ENCODE measurements around the gene STARD8.
"Not testable (repeated sequence)": the region's sequence is repeated elsewhere in the genome, so short reads cannot be mapped to it uniquely, and the experiment has no call there.

The STARD8 gene

DNA sequence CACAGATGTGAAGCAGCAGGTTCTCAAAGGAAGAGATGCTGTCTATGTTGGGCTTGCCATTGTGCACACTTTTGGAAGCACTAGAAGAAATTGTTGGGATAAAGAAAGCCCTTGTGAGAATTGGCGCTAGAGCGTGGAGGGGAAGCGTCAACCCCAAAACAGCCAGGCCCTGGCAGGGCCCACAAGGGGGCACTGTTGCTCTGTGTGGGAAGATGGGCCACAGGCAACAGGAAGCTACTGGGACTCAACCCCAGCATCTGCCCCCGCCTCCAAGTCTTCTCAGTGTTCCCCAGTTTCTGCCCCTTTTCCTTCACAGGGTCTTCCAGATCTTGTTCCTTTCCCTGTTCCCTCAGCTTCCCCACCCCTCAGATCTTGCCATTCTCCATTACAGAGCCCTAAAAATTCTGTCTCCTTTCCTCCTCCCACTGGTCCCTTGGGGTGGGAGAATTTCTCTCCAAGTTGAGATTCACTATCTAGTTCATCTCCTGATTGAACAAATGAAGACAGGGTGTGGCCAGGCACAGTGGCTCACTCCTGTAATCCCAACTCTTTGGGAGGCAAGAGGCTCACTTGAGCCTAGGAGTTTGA lies 85.5 kb downstream of the STARD8 start:
- H3K4me3 ChIP-seq (ENCODE audit: low read depth, low read length): no peak overlapping the region
- TF ChIP-seq, protein P1, sequence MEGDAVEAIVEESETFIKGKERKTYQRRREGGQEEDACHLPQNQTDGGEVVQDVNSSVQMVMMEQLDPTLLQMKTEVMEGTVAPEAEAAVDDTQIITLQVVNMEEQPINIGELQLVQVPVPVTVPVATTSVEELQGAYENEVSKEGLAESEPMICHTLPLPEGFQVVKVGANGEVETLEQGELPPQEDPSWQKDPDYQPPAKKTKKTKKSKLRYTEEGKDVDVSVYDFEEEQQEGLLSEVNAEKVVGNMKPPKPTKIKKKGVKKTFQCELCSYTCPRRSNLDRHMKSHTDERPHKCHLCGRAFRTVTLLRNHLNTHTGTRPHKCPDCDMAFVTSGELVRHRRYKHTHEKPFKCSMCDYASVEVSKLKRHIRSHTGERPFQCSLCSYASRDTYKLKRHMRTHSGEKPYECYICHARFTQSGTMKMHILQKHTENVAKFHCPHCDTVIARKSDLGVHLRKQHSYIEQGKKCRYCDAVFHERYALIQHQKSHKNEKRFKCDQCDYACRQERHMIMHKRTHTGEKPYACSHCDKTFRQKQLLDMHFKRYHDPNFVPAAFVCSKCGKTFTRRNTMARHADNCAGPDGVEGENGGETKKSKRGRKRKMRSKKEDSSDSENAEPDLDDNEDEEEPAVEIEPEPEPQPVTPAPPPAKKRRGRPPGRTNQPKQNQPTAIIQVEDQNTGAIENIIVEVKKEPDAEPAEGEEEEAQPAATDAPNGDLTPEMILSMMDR (IDR thresholded peaks at IDR 0.05; ENCODE audit: borderline replicate concordance, insufficient read depth, low read depth, low read length): peak; percentile 95

DNA sequence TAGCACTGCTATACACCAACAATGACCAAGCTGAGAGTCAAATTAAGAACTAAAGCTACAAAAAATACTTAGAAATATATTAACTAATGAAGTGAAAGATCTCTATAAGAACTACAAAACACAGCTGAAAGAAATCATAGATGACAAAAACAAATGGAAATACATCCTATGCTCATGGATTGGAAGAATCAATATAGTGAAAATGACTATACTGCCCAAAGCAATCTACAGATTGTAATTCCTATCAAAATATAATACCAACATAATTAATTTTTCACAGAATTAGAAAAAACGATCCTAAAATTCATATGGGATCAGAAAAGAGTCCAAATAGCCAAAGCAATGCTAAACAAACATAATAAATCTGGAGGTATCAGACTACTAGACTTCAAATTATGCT lies 87.8 kb downstream of the STARD8 start:
- no peak overlapping the region for H3K4me3 ChIP-seq (ENCODE audit: low read depth, low read length)
- TF ChIP-seq, protein P1 (IDR thresholded peaks at IDR 0.05; ENCODE audit: borderline replicate concordance, insufficient read depth, low read depth, low read length): no peak

DNA sequence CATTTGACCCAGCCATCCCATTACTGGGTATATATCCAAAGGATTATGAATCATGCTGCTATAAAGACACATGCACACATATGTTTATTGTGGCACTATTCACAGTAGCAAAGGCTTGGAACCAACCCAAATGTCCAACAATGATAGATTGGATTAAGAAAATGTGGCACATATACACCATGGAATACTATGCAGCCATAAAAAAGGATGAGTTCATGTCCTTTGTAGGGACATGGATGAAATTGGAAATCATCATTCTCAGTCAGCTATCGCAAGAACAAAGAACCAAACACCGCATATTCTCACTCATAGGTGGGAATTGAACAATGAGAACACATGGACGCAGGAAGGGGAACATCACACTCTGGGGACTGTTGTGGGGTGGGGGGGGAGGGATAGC lies 94.4 kb downstream of the STARD8 start:
- not testable (repeated sequence) for H3K4me3 ChIP-seq (ENCODE audit: low read depth, low read length)

DNA sequence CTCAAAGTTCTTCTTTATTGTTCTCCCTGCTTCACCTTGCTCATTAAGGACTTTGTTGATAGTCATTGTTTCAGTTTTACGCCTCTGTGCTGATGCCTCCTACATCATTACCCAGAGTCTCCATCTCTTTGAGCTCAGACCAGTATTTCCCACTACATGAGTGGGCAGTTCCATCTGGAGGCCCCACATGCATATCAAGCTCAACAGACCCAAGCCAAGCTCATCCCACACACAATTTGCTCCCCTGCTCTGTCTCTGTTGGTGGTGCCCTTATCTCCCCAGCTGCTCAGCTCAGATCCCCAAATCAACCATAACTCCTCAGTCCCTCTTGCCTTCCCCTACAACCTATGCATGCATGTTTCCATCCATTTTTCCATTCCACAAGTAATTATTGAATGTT lies 96.3 kb downstream of the STARD8 start:
- TF ChIP-seq, protein P1 (IDR thresholded peaks at IDR 0.05; ENCODE audit: borderline replicate concordance, insufficient read depth, low read depth, low read length): no peak

DNA sequence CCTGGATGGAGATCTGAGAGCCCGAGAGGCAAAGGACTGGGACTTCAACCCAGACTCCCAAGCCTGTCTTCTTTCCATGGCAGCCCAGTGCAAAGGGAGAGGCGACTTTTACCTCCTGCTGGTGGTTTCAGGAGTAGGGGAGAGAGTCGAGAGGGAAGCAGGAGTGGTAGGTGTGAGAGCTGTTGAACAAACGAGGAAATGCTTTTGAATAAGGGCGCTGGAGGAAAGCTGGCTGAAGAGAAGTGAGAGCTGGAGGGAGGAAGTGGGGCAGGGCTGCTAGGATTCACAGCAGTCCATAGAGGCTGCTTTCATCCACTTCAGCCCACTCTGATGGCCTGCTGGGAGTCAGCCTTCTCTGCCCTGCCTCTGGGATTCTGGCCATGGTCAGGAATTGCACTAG lies 99.5 kb downstream of the STARD8 start:
- no peak overlapping the region for H3K4me3 ChIP-seq (ENCODE audit: low read depth, low read length)
- TF ChIP-seq, protein P1 (IDR thresholded peaks at IDR 0.05; ENCODE audit: borderline replicate concordance, insufficient read depth, low read depth, low read length): no peak

More for the DNA sequence above, 96.3 kb downstream of the STARD8 start:
- H3K4me3 ChIP-seq (ENCODE audit: low read depth, low read length): no peak overlapping the region

DNA sequence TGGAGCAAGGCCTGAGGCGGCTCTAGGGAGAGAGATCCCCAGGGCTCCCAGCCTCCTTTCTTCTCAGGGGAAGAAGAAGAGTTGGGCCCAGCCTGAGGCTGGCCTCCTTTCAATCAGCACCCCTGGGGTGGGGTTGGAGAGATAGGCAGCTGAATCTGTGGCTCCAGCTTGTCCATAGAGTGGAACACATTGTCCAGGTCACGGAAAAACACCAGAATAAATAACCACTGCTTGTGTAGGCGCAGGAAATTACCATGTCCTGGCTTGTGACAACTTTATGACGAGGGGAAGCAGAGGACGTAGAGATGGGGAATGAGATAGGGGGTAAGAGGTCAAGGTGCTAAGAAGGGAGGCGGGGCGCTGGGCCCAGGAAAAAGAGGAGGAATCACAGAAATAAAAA lies 100.6 kb downstream of the STARD8 start:
- TF ChIP-seq, protein P1 (IDR thresholded peaks at IDR 0.05; ENCODE audit: borderline replicate concordance, insufficient read depth, low read depth, low read length): no peak
- H3K4me3 ChIP-seq (ENCODE audit: low read depth, low read length): no peak overlapping the region

DNA sequence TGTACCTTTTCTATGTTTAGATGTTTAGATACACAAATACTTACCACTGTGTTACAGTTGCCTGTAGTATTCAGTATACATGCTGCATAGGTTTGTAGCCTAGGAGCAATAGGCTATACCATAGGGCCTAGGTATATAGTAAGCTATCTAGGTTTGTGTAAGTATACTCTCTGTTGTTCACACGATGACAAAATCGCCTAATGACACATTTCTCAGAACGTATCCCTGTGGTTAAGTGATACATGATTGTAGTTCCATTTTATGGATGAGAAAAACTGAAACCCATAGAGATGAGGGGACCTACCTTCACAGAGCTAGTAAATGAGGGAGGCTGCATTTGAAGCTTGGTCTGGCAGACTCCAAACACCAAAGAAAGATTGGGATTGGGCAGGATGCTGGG lies 102.0 kb downstream of the STARD8 start:
- TF ChIP-seq, protein P1 (IDR thresholded peaks at IDR 0.05; ENCODE audit: borderline replicate concordance, insufficient read depth, low read depth, low read length): no peak
- H3K4me3 ChIP-seq (ENCODE audit: low read depth, low read length): no peak overlapping the region

DNA sequence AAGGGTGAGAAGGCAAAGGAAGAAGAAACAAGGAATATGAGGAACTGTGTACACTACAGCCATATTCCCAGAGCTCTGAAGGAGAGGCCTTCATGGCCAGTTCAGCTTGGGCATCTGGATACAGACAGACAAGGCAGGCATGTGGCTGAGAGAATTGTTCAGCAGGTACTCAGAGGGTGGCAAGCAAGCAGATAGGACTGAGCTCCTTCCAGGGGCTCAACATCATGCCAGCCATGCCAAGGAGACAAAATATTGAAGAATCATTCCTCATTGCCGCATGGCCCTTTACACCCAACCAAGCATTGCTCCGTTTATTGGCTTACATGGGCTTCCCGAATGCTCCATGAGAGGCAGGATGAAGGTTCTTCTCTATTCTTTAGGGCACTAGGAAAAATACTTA lies 102.8 kb downstream of the STARD8 start:
- H3K4me3 ChIP-seq (ENCODE audit: low read depth, low read length): no peak overlapping the region
- TF ChIP-seq, protein P1 (IDR thresholded peaks at IDR 0.05; ENCODE audit: borderline replicate concordance, insufficient read depth, low read depth, low read length): no peak

Measured in GM12875 (cell line).